ENCODE data around the gene SNX22.

SNX22 gene

GRCh38 chr15:64121614-64122013 is 29.9 kb upstream of the SNX22 start (continued):
- TF ChIP-seq, protein P1, sequence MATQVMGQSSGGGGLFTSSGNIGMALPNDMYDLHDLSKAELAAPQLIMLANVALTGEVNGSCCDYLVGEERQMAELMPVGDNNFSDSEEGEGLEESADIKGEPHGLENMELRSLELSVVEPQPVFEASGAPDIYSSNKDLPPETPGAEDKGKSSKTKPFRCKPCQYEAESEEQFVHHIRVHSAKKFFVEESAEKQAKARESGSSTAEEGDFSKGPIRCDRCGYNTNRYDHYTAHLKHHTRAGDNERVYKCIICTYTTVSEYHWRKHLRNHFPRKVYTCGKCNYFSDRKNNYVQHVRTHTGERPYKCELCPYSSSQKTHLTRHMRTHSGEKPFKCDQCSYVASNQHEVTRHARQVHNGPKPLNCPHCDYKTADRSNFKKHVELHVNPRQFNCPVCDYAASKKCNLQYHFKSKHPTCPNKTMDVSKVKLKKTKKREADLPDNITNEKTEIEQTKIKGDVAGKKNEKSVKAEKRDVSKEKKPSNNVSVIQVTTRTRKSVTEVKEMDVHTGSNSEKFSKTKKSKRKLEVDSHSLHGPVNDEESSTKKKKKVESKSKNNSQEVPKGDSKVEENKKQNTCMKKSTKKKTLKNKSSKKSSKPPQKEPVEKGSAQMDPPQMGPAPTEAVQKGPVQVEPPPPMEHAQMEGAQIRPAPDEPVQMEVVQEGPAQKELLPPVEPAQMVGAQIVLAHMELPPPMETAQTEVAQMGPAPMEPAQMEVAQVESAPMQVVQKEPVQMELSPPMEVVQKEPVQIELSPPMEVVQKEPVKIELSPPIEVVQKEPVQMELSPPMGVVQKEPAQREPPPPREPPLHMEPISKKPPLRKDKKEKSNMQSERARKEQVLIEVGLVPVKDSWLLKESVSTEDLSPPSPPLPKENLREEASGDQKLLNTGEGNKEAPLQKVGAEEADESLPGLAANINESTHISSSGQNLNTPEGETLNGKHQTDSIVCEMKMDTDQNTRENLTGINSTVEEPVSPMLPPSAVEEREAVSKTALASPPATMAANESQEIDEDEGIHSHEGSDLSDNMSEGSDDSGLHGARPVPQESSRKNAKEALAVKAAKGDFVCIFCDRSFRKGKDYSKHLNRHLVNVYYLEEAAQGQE (tag by site-specific recombination; IDR thresholded peaks at IDR 0.05): no peak
- no peak for TF ChIP-seq ZNF777 (tag by site-specific recombination; IDR thresholded peaks at IDR 0.05; ENCODE audit: borderline replicate concordance)
- no peak for TF ChIP-seq ZNF596 (tag by site-specific recombination; IDR thresholded peaks at IDR 0.05)
- TF ChIP-seq, protein P2, sequence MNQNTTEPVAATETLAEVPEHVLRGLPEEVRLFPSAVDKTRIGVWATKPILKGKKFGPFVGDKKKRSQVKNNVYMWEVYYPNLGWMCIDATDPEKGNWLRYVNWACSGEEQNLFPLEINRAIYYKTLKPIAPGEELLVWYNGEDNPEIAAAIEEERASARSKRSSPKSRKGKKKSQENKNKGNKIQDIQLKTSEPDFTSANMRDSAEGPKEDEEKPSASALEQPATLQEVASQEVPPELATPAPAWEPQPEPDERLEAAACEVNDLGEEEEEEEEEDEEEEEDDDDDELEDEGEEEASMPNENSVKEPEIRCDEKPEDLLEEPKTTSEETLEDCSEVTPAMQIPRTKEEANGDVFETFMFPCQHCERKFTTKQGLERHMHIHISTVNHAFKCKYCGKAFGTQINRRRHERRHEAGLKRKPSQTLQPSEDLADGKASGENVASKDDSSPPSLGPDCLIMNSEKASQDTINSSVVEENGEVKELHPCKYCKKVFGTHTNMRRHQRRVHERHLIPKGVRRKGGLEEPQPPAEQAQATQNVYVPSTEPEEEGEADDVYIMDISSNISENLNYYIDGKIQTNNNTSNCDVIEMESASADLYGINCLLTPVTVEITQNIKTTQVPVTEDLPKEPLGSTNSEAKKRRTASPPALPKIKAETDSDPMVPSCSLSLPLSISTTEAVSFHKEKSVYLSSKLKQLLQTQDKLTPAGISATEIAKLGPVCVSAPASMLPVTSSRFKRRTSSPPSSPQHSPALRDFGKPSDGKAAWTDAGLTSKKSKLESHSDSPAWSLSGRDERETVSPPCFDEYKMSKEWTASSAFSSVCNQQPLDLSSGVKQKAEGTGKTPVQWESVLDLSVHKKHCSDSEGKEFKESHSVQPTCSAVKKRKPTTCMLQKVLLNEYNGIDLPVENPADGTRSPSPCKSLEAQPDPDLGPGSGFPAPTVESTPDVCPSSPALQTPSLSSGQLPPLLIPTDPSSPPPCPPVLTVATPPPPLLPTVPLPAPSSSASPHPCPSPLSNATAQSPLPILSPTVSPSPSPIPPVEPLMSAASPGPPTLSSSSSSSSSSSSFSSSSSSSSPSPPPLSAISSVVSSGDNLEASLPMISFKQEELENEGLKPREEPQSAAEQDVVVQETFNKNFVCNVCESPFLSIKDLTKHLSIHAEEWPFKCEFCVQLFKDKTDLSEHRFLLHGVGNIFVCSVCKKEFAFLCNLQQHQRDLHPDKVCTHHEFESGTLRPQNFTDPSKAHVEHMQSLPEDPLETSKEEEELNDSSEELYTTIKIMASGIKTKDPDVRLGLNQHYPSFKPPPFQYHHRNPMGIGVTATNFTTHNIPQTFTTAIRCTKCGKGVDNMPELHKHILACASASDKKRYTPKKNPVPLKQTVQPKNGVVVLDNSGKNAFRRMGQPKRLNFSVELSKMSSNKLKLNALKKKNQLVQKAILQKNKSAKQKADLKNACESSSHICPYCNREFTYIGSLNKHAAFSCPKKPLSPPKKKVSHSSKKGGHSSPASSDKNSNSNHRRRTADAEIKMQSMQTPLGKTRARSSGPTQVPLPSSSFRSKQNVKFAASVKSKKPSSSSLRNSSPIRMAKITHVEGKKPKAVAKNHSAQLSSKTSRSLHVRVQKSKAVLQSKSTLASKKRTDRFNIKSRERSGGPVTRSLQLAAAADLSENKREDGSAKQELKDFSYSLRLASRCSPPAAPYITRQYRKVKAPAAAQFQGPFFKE (tag by site-specific recombination; IDR thresholded peaks at IDR 0.05; ENCODE audit: borderline replicate concordance): no peak
- no peak for TF ChIP-seq ZNF768 (tag by site-specific recombination; IDR thresholded peaks at IDR 0.05)
- no peak for TF ChIP-seq ZNF558 (tag by site-specific recombination; IDR thresholded peaks at IDR 0.05)
- TF ChIP-seq EGR2 (tag by site-specific recombination; IDR thresholded peaks at IDR 0.05; ENCODE audit: low read depth): no peak
- no peak for TF ChIP-seq GLI4 (tag by site-specific recombination; IDR thresholded peaks at IDR 0.05)
- no peak for TF ChIP-seq ZNF701 (tag by site-specific recombination; IDR thresholded peaks at IDR 0.05)

DNA sequence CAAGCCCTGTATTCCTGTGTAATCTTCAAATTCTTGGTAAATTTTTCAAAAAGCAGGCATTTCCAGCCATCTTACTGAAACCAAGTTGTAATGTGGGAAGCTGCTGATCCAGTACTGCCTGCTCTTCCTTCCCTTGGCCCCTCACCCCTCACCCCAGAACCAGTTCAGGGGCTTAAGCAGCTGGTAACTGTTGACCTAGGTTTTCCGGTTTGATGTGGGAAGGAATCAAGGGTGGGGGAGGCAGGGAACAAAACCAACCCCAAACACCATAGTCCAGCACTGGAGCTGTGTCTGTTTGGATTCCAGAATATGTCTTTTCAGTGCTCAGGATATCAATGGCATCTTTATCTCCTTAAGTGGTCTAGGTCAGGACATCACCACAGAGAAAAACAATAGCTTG is 29.1 kb upstream of the SNX22 start:
- no peaks in the 10 kb centered on the region for H3K9me3 ChIP-seq (ENCODE audit: control insufficient read depth, insufficient read depth, low read depth, low read length)
- no peak for TF ChIP-seq ZNF610 (tag by site-specific recombination; IDR thresholded peaks at IDR 0.05; ENCODE audit: borderline replicate concordance)
- no peak for TF ChIP-seq ZNF157 (tag by site-specific recombination; IDR thresholded peaks at IDR 0.05)
- peaks cover 12 to 81% of the 10 kb centered on the region in 2 experiments for H3K36me3 ChIP-seq (ENCODE audit: control insufficient read depth in 2 of 2, insufficient read depth in 1 of 2, low read length in 2 of 2)
- POLR2A ChIA-PET: interaction anchor here (0.6 kb wide), 1 partner anchor 16 kb away, joined by 3 read pairs; no protein-coding TSS in a partner anchor
- no peak overlapping the region for H3K27ac ChIP-seq (ENCODE audit: extremely low read depth, low read depth, low read length)
- H3K4me3 ChIP-seq (ENCODE audit: low read depth, low read length): no peak overlapping the region
- no peaks in the 10 kb centered on the region for H3K4me1 ChIP-seq (ENCODE audit: control insufficient read depth, insufficient read depth, low read length)
- CTCF ChIA-PET: interaction anchor here (1.2 kb wide), 1 partner anchor 370 kb away, joined by 3 read pairs; no protein-coding TSS in a partner anchor

DNA sequence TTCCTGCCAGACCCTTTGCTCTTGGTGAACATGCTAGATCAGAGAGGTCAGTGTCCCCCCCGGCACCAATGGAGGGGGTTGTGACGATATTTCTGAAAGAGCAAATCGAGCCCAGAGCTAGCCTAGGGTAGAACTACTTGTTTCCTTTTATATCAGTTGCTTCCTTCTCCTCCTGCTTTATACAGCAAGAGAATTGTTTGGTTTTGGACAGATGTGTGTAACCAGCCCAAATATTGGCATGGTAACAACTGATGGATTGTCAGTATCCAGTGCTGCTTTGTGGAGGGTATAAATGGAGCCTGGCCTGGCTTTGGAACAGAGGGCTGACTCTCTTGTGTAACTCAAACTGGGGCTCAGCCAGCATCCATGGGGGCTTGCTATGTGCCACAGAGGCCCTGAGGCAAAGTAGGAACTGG is 28.6 kb upstream of the SNX22 start:
- Histone ChIP-seq H3K9me3 (ENCODE audit: control insufficient read depth, insufficient read depth, low read depth, low read length) (no peaks in the 10 kb centered on the region), H3K27ac (ENCODE audit: extremely low read depth, low read depth, low read length) (no peak overlapping the region), H3K4me1 (ENCODE audit: control insufficient read depth, insufficient read depth, low read length) (no peaks in the 10 kb centered on the region), H3K4me3 (ENCODE audit: low read depth, low read length) (no peak overlapping the region), H3K36me3 (ENCODE audit: control insufficient read depth in 2 of 2, insufficient read depth in 1 of 2, low read length in 2 of 2) (peaks cover 13 to 81% of the 10 kb centered on the region in 2 experiments)
- CTCF ChIA-PET: interaction anchor here (1.2 kb wide), 1 partner anchor 371 kb away, joined by 3 read pairs; no protein-coding TSS in a partner anchor
- POLR2A ChIA-PET: no interaction called here
- TF ChIP-seq ZNF394 (tag by site-specific recombination; IDR thresholded peaks at IDR 0.05; ENCODE audit: borderline replicate concordance) (no peak), ZNF777 (tag by site-specific recombination; IDR thresholded peaks at IDR 0.05; ENCODE audit: borderline replicate concordance) (no peak), KLF1 (tag by site-specific recombination; IDR thresholded peaks at IDR 0.05) (no peak), ZNF239 (tag by site-specific recombination; IDR thresholded peaks at IDR 0.05) (no peak), ZNF558 (tag by site-specific recombination; IDR thresholded peaks at IDR 0.05) (no peak), ZNF341 (tag by site-specific recombination; IDR thresholded peaks at IDR 0.05; ENCODE audit: low read depth) (no peak), ZNF677 (tag by site-specific recombination; IDR thresholded peaks at IDR 0.05) (no peak), OVOL3 (tag by site-specific recombination; IDR thresholded peaks at IDR 0.05) (no peak), ZNF169 (tag by site-specific recombination; IDR thresholded peaks at IDR 0.05) (no peak), ZNF658 (tag by site-specific recombination; IDR thresholded peaks at IDR 0.05) (no peak), ZNF514 (tag by site-specific recombination; IDR thresholded peaks at IDR 0.05) (no peak), ZNF600 (tag by site-specific recombination; IDR thresholded peaks at IDR 0.05) (no peak), ZNF16 (tag by site-specific recombination; IDR thresholded peaks at IDR 0.05; ENCODE audit: low read depth) (no peak), ZNF221 (tag by site-specific recombination; IDR thresholded peaks at IDR 0.05; ENCODE audit: borderline replicate concordance) (no peak), HOXC10 (CRISPR knock-in tag; IDR thresholded peaks at IDR 0.05) (no peak)
- TF ChIP-seq, protein P3, sequence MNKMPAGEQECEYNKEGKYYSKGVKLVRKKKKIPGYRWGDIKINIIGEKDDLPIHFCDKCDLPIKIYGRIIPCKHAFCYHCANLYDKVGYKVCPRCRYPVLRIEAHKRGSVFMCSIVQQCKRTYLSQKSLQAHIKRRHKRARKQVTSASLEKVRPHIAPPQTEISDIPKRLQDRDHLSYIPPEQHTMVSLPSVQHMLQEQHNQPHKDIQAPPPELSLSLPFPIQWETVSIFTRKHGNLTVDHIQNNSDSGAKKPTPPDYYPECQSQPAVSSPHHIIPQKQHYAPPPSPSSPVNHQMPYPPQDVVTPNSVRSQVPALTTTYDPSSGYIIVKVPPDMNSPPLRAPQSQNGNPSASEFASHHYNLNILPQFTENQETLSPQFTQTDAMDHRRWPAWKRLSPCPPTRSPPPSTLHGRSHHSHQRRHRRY (tag by site-specific recombination; IDR thresholded peaks at IDR 0.05): no peak
